ENCODE measurements around the gene KL.

KL gene

DNA sequence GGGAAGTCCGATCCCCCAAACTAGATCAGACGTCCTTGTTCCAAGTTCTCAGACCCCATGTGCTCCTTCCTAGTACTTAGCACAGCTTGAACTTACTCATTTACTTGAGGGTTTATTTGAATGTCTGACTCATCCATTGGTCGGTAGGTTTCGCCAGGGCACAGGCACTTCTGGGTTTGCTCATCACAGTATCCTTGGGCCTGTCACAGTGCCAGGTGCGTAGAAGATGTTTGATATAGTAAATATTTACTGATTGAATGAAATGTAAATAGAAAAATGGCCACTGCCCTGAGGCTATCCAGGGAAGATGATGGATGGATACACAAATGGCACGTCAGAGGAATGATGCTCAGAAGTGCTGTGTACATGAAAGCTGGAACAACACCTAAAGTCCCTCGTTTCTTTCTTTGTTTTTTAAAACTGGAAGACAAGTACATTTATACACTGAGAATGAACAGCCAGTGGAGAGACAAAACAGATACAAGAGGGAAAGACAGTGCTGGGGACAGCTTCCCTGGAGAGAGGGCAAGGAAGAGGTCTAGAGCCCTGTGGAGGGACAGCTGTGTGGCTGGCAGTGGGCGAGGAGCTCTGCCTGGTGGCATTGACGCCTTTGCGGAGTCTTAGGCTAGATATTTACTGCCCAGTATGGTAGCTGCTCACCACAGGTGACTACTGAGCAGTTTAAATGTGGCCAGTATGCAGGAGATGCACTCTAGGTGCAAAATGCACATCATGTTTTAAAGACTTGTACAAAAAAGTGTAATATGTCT is 31.2 kb upstream of the KL start:
- Histone ChIP-seq H3K27me3 (ENCODE audit: insufficient read depth, poor library complexity, severe bottlenecking) (no peaks in the 10 kb centered on the region), H3K27ac (replicated peaks) (no peak overlapping the region), H3K4me3 (replicated peaks; ENCODE audit: insufficient read depth, low read length) (no peak overlapping the region)
- TF ChIP-seq, protein P1, sequence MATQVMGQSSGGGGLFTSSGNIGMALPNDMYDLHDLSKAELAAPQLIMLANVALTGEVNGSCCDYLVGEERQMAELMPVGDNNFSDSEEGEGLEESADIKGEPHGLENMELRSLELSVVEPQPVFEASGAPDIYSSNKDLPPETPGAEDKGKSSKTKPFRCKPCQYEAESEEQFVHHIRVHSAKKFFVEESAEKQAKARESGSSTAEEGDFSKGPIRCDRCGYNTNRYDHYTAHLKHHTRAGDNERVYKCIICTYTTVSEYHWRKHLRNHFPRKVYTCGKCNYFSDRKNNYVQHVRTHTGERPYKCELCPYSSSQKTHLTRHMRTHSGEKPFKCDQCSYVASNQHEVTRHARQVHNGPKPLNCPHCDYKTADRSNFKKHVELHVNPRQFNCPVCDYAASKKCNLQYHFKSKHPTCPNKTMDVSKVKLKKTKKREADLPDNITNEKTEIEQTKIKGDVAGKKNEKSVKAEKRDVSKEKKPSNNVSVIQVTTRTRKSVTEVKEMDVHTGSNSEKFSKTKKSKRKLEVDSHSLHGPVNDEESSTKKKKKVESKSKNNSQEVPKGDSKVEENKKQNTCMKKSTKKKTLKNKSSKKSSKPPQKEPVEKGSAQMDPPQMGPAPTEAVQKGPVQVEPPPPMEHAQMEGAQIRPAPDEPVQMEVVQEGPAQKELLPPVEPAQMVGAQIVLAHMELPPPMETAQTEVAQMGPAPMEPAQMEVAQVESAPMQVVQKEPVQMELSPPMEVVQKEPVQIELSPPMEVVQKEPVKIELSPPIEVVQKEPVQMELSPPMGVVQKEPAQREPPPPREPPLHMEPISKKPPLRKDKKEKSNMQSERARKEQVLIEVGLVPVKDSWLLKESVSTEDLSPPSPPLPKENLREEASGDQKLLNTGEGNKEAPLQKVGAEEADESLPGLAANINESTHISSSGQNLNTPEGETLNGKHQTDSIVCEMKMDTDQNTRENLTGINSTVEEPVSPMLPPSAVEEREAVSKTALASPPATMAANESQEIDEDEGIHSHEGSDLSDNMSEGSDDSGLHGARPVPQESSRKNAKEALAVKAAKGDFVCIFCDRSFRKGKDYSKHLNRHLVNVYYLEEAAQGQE (IDR thresholded peaks at IDR 0.05; ENCODE audit: insufficient replicate concordance, low read depth) = no peak
- no peak for TF ChIP-seq POLR2AphosphoS5 (IDR thresholded peaks at IDR 0.05; ENCODE audit: low read depth)
- no peak for TF ChIP-seq SPI1 (IDR thresholded peaks at IDR 0.05; ENCODE audit: borderline replicate concordance, low read depth)
- no peak for TF ChIP-seq GABPA (IDR thresholded peaks at IDR 0.05; ENCODE audit: low read depth)
- TF ChIP-seq, protein P2, sequence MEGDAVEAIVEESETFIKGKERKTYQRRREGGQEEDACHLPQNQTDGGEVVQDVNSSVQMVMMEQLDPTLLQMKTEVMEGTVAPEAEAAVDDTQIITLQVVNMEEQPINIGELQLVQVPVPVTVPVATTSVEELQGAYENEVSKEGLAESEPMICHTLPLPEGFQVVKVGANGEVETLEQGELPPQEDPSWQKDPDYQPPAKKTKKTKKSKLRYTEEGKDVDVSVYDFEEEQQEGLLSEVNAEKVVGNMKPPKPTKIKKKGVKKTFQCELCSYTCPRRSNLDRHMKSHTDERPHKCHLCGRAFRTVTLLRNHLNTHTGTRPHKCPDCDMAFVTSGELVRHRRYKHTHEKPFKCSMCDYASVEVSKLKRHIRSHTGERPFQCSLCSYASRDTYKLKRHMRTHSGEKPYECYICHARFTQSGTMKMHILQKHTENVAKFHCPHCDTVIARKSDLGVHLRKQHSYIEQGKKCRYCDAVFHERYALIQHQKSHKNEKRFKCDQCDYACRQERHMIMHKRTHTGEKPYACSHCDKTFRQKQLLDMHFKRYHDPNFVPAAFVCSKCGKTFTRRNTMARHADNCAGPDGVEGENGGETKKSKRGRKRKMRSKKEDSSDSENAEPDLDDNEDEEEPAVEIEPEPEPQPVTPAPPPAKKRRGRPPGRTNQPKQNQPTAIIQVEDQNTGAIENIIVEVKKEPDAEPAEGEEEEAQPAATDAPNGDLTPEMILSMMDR (IDR thresholded peaks at IDR 0.05; ENCODE audit: insufficient read depth, low read length) = no peak
- no peak for DNase-seq (ENCODE audit: low read depth in 1 of 2, low spot score in 1 of 2)

DNA sequence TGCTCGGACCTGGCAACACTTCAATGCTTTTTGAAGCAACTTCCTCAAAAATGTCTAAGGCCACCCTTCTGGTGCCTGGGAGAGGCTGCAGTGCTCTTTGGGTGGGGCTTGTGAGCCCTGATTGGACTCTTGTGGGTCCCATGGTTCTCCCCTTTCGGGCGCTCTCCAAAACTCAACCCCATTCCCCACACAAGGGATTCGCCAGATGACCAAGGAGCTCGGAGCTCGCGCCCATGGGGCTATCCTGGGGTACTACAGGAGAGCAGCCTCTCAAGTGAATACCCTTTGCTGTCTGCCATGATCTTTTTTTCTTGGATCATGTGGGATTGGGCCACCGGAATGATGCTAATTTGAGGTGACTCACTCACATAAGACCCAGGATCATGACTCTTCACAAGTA is 29.7 kb upstream of the KL start:
- Histone ChIP-seq H3K27ac (replicated peaks) (no peak overlapping the region), H3K27me3 (ENCODE audit: insufficient read depth, poor library complexity, severe bottlenecking) (no peaks in the 10 kb centered on the region), H3K4me3 (replicated peaks; ENCODE audit: insufficient read depth, low read length) (no peak overlapping the region)
- no peak for DNase-seq (ENCODE audit: low read depth in 1 of 2, low spot score in 1 of 2)
- no peak for TF ChIP-seq POLR2AphosphoS5 (IDR thresholded peaks at IDR 0.05; ENCODE audit: low read depth)
- TF ChIP-seq GABPA (IDR thresholded peaks at IDR 0.05; ENCODE audit: low read depth) = no peak
- TF ChIP-seq, protein P2 (IDR thresholded peaks at IDR 0.05; ENCODE audit: insufficient read depth, low read length) = no peak
- no peak for TF ChIP-seq SPI1 (IDR thresholded peaks at IDR 0.05; ENCODE audit: borderline replicate concordance, low read depth)
- TF ChIP-seq, protein P1 (IDR thresholded peaks at IDR 0.05; ENCODE audit: insufficient replicate concordance, low read depth) = no peak

DNA sequence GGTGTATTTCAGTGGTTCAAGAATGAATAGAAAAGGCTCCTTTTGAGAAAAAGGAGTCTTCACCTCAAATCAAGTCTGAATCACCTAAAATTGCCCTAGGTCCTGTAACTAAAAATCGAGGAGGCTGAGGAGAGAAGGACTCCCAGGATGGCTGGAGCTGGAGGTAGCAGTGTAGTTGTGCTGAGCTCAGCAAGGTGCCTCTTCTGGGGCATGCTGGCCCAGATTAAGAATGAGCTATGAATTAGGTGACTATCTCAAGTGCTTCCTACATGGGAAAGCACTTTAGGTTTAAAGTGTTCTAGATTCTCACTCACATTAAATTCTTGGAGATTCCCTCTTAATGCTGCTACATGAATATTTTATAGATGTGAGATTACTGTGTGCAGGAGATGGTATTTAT is 28.8 kb upstream of the KL start:
- no peak for DNase-seq (ENCODE audit: low read depth in 1 of 2, low spot score in 1 of 2)
- Histone ChIP-seq H3K27ac (replicated peaks) (no peak overlapping the region), H3K27me3 (ENCODE audit: insufficient read depth, poor library complexity, severe bottlenecking) (no peaks in the 10 kb centered on the region), H3K4me3 (replicated peaks; ENCODE audit: insufficient read depth, low read length) (no peak overlapping the region)
- TF ChIP-seq GABPA (IDR thresholded peaks at IDR 0.05; ENCODE audit: low read depth) (no peak), SPI1 (IDR thresholded peaks at IDR 0.05; ENCODE audit: borderline replicate concordance, low read depth) (no peak), POLR2AphosphoS5 (IDR thresholded peaks at IDR 0.05; ENCODE audit: low read depth) (no peak)
- TF ChIP-seq, protein P1 (IDR thresholded peaks at IDR 0.05; ENCODE audit: insufficient replicate concordance, low read depth) = no peak
- TF ChIP-seq, protein P2 (IDR thresholded peaks at IDR 0.05; ENCODE audit: insufficient read depth, low read length) = no peak

All from HL-60 (cell line).